ENCODE results near the gene COPG1.
"Not testable (repeated sequence)": the region's sequence is repeated elsewhere in the genome, so short reads cannot be mapped to it uniquely, and the experiment has no call there.

Gene COPG1

DNA sequence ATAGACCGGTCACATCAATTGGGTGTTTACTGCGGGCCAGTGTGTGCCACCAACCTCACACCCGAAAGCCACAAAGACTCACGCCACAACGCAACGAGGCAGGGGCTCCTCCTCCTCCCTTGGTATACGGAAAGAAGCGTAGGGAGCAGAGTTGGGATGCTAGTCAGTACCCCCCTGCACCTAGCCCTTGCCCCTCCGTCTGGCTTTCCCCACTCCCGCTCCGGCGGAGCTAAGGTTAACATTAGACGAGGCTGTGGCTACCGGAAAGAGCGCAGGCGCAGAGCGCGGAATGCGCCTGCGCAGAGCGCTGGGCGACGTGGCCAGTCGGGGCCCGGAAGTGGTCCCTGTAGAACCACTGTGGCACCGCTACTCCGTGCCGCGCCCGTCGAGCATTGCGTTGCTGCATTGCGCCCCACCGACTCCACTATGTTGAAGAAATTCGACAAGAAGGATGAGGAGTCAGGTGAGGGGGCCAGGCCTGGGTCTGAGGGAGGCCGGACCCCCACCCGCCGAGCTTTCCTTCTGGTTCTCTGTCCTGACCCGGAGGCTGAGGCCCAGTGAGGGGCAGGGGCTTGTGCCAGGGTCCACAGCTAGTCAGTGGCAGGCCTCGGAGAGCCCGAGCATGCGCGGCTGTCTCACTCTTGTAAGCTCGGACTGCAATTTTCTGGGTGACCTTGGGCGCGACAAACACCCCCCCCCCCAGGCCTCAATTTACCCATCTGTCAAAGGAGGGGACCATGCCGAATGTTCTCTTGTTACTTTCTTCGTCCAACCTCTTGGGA lies at the start of gene COPG1:
Gene COPG1 (plus strand): TSS at position 323 of the 782 bp plus-strand sequence. CDS start 104 bp downstream, at position 427.
- DNase-seq, result peak; percentile 83

GRCh38 chr3:129204473-129204872 lies 44.9 kb upstream of the COPG1 start:
- no peak for DNase-seq

- no peak for DNase-seq
Measured at GRCh38 chr3:129205109-129205832, 44.1 kb upstream of the COPG1 start.

GRCh38 chr3:129207479-129207878 lies 41.9 kb upstream of the COPG1 start:
- no peak for DNase-seq

DNA sequence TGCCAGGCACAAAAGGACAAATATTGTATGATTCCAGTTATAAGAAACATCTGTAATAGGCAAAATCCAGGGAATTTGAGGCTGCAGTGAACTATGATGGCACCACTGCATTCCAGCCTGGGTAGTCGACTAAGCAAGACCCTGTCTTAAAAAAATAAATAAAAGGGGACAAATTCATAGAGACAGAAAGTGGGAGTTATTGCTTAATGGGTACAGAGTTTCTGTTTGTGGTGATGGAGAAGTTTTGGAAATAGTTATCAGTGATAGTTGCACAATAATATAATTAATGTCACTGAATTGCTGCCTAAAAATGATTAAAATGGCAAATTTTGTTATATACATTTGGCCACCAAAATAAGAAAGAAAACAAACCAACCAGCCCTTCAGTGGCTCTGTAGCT lies 38.1 kb upstream of the COPG1 start:
- DNase-seq, result no peak

DNA sequence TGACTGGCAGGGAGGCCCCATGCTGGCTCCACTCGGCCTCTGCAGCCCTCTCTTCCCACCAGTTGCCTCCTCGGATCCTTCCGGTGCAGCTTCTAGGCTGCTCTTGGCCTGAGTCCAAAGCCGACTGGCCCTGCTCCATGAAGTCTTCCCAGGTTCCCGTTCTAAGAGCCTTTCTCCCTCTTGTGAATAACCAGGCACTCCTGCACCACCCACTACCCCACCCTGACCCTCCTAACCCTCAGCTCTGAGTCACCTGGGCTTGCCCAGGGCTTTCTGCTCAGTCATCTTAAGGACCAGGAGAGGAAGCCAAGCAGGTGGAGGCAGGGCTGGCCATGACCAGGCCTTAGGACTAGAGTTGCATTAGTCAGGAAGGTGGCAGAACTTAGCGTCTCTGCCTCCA lies 37.6 kb upstream of the COPG1 start:
- DNase-seq, result no peak

GRCh38 chr3:129213238-129213637 lies 36.2 kb upstream of the COPG1 start:
- DNase-seq, result no peak

DNA sequence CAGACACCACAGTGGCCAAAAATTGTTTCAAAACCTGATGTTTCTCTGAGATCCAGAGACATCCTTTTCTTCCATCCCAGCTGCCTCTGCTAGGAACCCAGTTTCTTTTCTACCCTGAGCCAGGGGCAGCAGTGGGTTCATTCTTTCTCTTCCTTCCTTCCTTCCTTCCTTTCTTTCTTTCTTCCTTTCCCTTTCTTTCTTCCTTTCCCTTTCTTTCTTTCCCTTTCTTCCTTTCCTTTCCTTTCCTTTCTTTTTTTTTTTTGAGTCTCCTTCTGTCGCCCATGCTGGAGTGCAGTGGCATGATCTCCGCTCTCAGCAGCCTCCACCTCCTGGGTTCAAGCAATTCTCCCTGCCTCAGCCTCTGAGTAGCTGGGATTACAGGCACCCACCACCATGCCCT lies 30.7 kb upstream of the COPG1 start:
- DNase-seq, result no peak

- DNase-seq, result not testable (repeated sequence)
Measured at GRCh38 chr3:129224387-129224786, 25.0 kb upstream of the COPG1 start.

- DNase-seq, result no peak
Measured at GRCh38 chr3:129224984-129225393, 24.4 kb upstream of the COPG1 start.

DNA sequence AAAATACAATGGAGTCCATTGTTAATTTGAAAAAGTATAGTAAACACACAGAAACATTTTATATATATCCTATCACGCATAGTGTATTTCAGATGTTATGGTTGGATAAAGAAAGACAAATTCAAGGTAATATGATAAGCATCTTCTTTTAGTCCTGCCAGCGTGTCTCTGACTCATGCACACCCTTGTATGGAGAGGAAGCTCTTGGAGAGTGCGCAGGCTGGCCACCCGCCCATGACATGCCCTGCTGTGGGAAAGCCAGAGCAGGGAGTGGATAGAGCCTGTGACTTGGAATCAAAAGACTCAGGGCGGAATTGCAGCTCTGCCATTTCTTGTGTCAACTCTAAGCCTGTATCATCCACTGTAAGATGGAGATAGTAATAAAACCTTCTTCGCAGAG lies 23.0 kb upstream of the COPG1 start:
- no peak for DNase-seq

DNA sequence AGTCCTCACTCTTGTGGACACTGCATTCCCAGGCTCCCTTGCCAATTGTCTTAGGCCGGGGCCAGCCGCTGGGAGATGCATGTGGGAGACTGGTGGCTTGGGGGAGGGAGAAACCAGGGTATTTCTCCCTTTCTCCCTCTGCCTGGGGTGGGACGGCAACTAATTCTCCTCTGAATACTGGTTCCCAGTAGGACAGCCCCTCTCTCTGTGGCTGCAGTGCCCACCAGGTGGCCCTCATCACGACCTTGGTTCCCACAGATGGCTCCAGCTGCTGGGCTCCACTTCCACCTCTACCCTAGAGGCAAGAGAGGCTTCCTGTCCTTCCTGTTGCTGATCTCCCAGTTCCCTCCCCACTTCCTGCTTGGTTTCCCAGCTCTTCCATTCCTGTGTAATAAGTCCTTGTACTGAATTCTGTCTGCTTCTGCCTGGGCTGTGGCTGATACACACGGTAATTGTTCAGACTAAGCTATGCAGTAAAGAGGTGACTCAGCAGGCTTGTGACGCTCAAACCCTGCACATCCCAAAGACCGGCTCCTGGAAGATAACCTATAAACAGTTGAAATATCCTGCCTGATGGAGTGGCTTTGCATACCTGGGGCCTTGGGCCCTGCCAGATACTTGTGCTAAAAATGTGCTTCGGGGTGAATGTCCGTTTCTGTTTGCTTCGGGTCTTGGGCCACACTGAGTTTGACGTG lies 20.4 kb upstream of the COPG1 start:
- DNase-seq, result no peak

- DNase-seq, result no peak
Measured at GRCh38 chr3:129230311-129231019, 18.9 kb upstream of the COPG1 start.

GRCh38 chr3:129231331-129232119 lies 17.9 kb upstream of the COPG1 start:
- DNase-seq, result no peak

DNA sequence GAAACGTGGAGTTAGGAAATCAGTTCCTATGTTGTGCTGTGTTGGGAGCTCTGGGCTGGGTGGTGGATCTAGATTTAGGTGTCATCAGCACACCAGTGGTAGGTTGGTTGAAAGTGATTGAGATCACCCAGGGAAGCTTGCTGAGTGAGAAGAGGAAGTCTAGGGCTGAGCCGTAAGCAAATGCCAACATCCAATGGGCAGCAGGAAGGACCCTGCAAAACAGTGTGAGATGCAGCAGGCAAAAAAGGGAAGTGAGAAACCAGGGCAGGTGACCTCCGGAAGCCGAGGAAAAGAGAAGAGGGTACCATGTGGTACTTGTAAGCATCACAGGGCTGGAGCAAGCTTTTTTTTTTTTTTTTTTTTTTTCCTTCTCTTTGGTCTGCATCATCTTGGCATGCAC lies 15.9 kb upstream of the COPG1 start:
- no peak for DNase-seq

DNA sequence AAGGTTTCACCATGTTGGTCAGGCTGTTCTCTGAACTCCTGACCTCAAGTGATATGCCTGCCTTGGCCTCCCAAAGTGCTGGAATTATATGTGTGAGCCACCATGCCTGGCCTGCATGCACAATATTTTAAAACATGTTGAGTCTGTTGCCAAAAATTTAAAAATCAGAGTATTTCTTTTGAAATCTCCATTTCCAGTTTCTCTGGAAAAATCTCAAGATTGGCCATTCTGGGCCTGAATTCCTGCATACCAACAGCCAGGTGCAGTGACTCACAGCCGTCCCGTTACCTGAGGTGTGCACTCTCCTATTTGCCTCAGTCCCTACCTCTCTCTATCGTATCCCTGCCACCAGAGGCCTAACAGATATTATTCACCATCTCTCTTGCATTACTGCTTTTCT lies 15.0 kb upstream of the COPG1 start:
- DNase-seq, result no peak

GRCh38 chr3:129235344-129235917 lies 14.0 kb upstream of the COPG1 start:
- no peak for DNase-seq

DNA sequence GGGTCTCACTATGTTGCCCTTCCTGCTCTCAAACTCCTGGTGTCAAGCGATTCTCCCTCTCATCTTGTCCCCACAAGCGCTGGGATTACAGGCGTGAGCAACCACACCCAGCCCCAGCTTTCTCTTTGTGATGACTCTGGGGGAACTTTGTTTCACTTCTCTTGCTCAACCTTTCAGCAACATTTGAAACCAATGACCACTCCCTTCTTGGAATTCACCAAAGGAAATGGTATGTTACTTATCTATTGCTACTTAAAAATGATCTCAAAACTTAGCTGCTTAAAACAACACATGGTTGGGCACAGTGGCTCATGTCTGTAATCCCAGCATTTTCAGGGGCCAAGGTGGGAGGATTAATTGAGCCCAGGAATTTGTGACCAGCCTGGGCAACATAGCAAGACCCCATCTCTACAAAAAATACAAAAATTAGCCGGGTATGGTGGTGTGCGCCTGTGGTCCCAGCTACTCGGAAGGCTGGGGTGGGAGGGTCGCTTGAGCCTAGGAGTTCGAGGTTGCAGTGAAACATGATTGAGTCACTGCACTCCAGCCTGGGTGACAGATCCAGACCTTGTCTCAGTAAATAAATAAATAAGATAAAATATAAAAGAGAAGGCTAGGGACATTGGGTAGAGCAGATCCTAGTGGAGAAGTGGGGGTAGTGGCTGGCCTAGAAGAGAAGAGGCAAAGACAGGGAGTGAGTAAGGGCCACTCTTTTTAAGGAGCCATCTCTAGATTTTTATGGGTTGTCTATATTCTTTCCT lies 10.3 kb upstream of the COPG1 start:
- no peak for DNase-seq

GRCh38 chr3:129239991-129240390 lies 9.4 kb upstream of the COPG1 start:
- no peak for DNase-seq

DNA sequence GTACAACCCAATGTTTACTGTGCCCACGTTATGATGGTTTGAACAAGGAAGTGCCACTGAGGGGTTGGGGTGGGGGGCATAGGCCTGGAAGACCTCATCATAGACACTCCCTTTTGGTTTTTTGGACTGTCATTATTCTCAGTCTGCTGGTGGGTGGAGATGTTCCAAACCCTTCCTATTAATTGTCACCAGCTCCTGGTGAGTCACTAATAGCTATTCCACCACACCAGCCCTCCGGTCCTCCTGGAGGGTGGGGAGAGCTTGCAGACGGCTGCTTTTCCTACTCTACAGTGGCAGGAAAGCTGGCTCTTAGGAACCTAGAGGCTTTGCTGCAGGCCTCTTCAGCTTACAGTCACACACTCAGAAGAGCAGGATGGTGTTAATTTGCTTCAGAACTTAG lies 9.0 kb upstream of the COPG1 start:
- DNase-seq, result no peak

- no peak for DNase-seq
Measured at GRCh38 chr3:129245141-129245540, 4.3 kb upstream of the COPG1 start.
